HK-2 (cell line): ENCODE results near the gene MCTP2.

Experiments used
- DNase-seq: peaks from one replicate; pipeline ENCODE4 v3.0.0-alpha.2; 2018; ENCODE audit not compliant: unreplicated experiment

The MCTP2 gene

GRCh38 chr15:94298364-94298763 is 67.0 kb downstream of the MCTP2 start:
- no peak for DNase-seq

DNA sequence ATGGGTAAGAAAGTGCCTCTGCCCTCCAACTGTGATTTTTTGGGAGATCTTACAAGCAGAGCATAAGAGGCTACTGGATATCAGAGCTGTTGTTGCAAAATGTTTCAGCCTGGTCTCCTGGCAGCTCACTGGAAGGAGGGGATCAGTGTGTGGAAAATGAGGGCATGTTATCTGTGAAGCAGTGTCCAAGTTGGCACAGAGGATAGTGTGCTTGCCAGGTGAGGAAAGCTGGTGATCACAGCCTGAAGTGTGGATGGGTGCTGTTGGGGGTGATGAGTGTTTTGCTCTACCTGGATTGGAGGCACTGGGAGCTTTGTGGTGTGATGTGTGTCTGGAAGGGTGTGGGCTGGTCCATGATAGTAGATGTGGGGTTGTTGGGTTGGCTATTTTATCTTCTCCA is 69.3 kb downstream of the MCTP2 start:
- DNase-seq, result no peak

- DNase-seq, result peak; percentile 13
These were observed 73.8 kb downstream of the MCTP2 start for GRCh38 chr15:94305133-94305532.

- DNase-seq, result no peak
These were observed 75.6 kb downstream of the MCTP2 start for GRCh38 chr15:94306700-94307650.

- no peak for DNase-seq
These were observed 81.6 kb downstream of the MCTP2 start for GRCh38 chr15:94312946-94313345.

GRCh38 chr15:94314639-94315038 is 83.3 kb downstream of the MCTP2 start:
- DNase-seq, result no peak

DNA sequence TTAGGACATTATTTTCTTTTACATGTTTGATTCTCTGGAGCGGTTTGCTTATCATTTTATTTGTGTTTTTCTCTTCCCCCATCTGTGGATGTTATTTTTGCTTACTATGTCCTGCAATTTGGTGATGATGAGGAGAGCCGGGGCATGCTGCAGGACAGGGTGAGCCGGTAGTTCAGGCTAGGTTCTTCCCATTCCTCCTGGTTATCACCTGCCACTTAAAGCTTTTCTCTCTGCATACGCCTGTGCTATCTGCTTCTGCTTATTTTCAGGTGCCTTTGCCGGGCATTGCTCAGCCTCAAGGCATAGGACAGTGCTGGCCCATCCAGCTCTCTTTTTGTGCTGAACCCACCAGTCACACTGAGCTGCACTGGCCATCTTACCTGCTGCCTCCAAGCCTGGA is 85.8 kb downstream of the MCTP2 start:
- no peak for DNase-seq

DNA sequence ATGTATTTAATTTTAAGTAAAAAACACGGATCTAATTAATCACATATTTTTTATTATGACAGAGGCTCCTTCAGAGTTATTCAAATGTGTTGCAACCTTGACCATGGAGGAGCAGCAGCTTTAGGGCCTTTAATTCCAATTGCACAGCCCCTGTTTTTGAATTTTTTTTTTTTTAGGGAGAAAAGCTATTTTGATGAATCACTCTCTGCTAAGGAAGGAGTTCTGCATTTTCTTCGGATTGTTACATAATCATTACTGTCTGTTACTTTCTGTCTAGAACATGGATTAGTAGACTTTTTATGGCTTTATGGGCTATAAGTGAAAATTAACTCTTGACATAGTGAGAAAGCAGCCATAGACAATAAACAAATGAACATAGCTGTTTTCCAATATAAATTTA is 90.8 kb downstream of the MCTP2 start:
- no peak for DNase-seq

DNA sequence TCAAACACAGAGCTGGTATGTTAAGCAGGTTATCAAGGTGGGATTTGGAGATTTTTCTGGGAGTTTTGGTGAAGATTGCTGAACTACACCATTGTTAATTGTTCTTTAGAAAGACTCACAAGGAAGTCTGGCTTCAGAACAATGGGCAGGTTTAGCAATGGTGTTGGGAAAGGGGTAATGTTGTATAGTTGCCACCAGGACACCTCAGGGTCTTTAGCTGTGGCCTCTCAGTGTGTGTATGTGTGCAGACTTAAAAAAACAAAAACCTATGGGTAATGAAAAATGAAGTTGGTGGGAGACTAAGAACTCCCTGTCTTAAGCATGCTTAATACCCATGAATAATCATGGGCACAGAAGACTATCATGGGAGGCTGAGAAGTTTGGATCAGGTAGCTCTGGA is 91.7 kb downstream of the MCTP2 start:
- DNase-seq, result no peak

DNA sequence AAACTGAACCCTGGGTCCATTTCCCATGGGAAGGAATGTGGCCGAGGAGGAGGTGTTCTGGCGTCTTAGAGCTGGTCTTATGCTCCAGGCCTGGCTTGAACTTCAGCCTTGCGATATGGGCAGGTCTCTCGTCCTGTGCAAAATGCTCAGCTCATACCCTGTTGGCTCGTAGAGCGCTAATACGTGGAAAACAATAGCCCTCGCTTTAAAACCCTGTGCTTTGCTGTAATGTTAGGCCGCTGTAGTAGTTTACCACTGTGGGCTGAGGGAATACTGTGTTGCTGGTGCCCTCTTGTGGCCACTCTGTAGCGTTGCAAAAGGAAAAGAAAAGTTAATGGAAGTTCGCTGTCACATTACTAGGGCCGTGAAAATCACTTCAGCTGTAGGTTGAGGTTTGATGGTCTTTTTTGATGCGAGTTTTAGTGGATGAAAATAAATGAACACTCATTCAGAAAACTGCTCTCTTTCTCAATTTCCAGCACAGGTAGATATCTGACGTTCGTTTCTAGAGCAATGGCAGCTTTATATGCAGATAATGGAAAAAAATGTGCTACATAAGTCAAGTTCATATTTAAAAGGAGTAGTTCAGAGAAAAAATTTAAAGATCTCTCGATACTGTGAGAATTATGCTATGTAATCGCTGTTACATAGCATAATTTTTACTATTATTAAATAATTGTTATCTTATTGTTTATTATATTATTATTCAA is 92.9 kb downstream of the MCTP2 start:
- DNase-seq, result peak; percentile 26

GRCh38 chr15:94324835-94325767 is 93.7 kb downstream of the MCTP2 start:
- DNase-seq, result no peak

GRCh38 chr15:94327356-94327936 is 96.1 kb downstream of the MCTP2 start:
- DNase-seq, result no peak

DNA sequence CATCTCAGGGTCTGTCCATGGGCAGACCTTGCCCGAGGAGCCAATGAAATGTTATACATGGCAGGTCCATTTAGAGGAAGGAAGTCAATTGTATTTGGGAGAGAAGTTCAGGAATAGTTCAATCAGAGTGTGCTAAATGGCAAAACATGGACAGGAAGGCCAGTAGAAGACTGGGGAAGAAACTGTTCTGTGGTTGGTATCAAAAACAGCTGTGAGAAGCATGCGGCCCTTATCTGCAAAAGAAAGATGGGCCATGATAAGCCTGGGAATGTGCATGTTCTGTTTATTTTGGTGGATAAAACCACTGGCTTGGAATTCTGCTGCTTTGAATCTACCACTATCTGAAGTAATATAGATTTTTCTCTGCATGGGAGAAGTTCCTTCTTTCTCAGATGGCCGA is 100.4 kb downstream of the MCTP2 start:
- no peak for DNase-seq

- no peak for DNase-seq
These were observed 104.3 kb downstream of the MCTP2 start for GRCh38 chr15:94335616-94336015.

DNA sequence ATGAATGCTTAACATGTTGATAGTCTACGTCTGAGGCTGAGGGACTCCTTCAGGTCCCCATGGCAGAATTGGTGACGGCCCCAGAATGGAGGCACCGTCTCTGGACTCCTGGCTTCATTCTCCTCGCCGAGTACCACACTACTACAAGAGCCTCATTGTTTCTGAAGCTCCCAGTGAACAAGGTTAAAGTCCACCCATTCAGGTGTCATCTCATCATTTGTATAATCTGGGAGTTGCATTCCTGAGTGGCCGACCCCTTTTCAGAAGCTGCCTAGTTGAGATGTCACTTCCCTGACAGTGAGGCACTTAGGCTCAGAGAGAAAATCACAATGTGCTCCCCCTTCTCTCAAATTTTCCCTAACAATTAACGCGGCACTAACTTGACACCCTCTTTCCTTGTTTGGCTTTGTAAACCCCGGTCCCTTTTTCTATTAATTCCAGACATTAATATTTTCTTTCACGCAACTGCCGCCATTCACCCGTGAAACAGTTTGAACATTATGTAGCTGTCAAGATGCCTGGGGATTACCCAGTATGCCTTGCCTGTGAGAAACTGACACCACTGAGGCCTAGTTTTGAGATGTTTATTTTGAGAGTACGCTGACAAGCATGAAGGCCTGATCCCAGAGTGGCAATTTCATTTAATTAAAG is 105.6 kb downstream of the MCTP2 start:
- no peak for DNase-seq

- DNase-seq, result no peak
These were observed 107.0 kb downstream of the MCTP2 start for GRCh38 chr15:94338243-94338846.

DNA sequence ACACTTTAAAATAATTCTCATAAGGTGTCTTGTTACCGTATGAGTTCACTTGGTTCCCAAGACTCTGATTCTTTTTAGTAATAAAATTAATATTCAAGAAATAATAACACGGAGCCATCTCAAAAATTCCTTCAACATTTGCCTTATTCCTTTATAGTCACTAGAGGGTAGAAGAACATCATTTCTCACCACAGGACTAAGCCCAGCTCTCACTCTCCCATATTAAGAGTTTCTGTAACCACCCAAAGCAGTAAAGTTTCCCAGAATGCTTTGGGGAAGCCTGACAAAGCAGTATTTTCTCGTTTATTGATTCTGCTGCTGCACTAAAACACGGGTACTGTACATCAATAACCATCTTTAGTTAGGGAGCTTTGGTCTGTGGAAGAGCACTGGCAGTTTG is 114.9 kb downstream of the MCTP2 start:
- no peak for DNase-seq

- DNase-seq, result no peak
These were observed 116.7 kb downstream of the MCTP2 start for GRCh38 chr15:94348084-94348483.

DNA sequence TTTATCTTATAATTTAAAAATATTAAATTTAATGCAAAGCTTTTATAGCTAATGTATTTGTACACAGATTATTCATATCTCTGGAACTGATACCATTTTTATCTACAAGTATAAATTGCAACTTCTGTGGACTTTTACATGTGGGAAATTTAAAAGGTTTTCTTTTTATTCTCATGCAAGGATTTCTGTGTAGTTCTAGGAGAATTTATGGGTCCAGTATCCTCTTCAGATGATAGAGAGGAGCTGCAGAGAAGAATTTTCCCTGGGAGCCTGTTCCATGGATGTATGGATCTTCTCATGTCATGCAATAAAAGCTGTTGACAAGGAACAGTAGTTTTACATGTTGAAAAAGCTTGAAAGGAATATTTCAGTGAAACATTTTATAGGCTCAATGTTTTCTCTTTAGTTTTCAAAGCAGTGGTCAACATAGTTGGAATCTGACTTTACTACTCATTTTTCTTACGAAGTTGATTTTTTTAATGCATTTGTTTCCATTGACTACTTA is 119.7 kb downstream of the MCTP2 start:
- no peak for DNase-seq
